Nephron (organoid): ENCODE measurements around the gene KRT6C.
"Not testable (repeated sequence)": the region's sequence is repeated elsewhere in the genome, so short reads cannot be mapped to it uniquely, and the experiment has no call there.

Experiments used
- H3K27ac Mint-ChIP-seq, 3 experiments: 2 replicates each; pipeline ENCODE4 v1.8.0; 2020; ENCODE audit warnings: mixed read lengths in 3 of 3, mild to moderate bottlenecking in 2 of 3, moderate library complexity in 1 of 3
- H3K27me3 Mint-ChIP-seq: 2 replicates; pipeline ENCODE4 v1.8.0; 2021; ENCODE audit warnings: low read depth, mild to moderate bottlenecking, moderate library complexity, mixed read lengths
- H3K36me3 Mint-ChIP-seq: 2 replicates; pipeline ENCODE4 v1.8.0; 2020; ENCODE audit warnings: low read depth, mixed read lengths
- H3K4me1 Mint-ChIP-seq: 2 replicates; pipeline ENCODE4 v1.8.0; 2020; ENCODE audit warnings: mixed read lengths
- H3K4me3 Mint-ChIP-seq, 3 experiments: 2 replicates each; pipeline ENCODE4 v1.8.0; 2020; ENCODE audit warnings: mild to moderate bottlenecking in 3 of 3, mixed read lengths in 3 of 3, moderate library complexity in 2 of 3
- H3K9me3 Mint-ChIP-seq: 2 replicates; pipeline ENCODE4 v1.8.0; 2020; ENCODE audit warnings: mixed read lengths
- TF ChIP-seq, protein P1 (sequence below), 3 experiments: fragments of 200-600 bp; sonication (generic); IDR thresholded peaks; one replicate each; pipeline ENCODE4 v1.5.0; 2021; ENCODE audit warnings: antibody characterized with exemption in 3 of 3; ENCODE audit not compliant: unreplicated experiment in 3 of 3

Gene KRT6C

DNA sequence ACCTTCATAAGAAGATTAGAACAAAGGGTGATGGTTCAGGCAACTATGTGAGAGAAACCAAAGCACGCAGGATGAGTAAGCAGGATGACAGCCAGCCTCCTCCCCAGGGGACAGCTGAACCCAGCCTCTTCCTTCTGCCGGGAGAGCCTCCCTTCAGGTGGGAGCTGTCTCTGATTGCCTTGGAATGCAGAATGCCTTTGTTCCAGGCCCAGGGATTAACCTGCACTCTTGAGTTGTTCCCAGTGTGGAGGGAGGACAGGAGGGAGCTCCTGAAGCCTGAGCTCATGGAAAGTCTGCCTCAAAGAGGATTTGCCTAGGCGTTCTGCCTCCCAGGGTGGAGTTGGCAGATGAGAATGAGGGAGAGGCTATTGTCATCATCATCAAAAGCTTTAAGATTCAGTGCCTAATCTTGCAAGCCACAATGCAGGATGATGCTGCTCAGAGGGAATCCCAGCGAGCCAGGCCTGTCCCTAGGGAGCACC is 23.0 kb upstream of the KRT6C start:
- Mint-ChIP-seq H3K9me3 (peaks cover 8% of the 10 kb centered on the region), H3K4me3 (no peak overlapping the region), H3K27ac (peak overlapping the region in 1 of 3 experiments; percentile 11), H3K36me3 (no peaks in the 10 kb centered on the region), H3K4me1 (peaks cover 19% of the 10 kb centered on the region), H3K27me3 (peaks cover 22% of the 10 kb centered on the region)
- TF ChIP-seq, protein P1, sequence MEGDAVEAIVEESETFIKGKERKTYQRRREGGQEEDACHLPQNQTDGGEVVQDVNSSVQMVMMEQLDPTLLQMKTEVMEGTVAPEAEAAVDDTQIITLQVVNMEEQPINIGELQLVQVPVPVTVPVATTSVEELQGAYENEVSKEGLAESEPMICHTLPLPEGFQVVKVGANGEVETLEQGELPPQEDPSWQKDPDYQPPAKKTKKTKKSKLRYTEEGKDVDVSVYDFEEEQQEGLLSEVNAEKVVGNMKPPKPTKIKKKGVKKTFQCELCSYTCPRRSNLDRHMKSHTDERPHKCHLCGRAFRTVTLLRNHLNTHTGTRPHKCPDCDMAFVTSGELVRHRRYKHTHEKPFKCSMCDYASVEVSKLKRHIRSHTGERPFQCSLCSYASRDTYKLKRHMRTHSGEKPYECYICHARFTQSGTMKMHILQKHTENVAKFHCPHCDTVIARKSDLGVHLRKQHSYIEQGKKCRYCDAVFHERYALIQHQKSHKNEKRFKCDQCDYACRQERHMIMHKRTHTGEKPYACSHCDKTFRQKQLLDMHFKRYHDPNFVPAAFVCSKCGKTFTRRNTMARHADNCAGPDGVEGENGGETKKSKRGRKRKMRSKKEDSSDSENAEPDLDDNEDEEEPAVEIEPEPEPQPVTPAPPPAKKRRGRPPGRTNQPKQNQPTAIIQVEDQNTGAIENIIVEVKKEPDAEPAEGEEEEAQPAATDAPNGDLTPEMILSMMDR (IDR thresholded peaks at IDR 0.05; ENCODE audit: unreplicated experiment in 3 of 3) = no peak

DNA sequence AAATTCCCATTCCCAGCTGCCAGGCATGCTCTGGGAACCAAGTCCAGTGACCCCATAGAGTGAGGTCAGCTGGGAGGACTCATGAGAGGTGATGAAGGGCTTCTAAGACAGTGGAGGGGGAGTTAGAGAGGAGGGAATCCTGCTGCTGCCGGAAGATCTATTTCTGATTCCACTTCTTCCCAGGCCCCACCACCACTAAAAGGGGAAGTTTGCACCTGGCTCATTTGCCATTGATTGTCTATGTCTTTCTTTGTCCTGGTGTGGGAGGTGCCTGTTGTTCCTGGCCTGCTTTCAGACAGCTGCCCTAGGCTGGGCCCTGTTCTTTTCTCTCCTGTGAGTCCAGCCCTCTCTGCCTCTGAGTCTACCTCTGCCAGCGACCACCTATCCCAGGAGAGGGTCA is 22.4 kb upstream of the KRT6C start:
- Mint-ChIP-seq H3K27ac (peak overlapping the region in 1 of 3 experiments; percentile 11), H3K27me3 (peaks cover 25% of the 10 kb centered on the region), H3K36me3 (no peaks in the 10 kb centered on the region), H3K9me3 (peaks cover 6% of the 10 kb centered on the region), H3K4me1 (peaks cover 19% of the 10 kb centered on the region), H3K4me3 (no peak overlapping the region)
- TF ChIP-seq, protein P1 (IDR thresholded peaks at IDR 0.05; ENCODE audit: unreplicated experiment in 3 of 3) = no peak

DNA sequence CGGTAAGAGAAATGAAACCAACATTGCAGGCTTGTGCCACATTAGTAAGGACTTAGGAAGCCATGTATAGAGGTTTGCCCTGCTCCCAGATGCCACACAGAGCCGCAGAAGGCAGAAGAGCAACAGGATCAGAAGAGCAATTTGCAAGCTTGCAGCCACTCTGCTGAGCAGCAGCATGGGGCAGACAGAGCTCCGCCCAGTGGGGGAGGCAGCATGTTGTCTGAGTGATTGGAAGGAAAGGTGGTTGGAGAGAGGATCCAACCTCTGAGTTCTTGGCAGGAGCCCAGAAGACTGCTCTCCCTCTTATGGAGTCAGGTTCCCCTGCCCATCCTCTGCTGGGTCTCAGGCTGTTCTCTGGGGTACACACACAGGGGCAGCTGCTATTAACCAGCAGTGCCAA is 21.8 kb upstream of the KRT6C start:
- peaks cover 19% of the 10 kb centered on the region for H3K4me1 Mint-ChIP-seq
- peaks cover 25% of the 10 kb centered on the region for H3K27me3 Mint-ChIP-seq
- no peak overlapping the region for H3K27ac Mint-ChIP-seq
- TF ChIP-seq, protein P1 (IDR thresholded peaks at IDR 0.05; ENCODE audit: unreplicated experiment in 3 of 3) = no peak
- H3K4me3 Mint-ChIP-seq = no peak overlapping the region
- H3K9me3 Mint-ChIP-seq = peaks cover 3% of the 10 kb centered on the region
- H3K36me3 Mint-ChIP-seq = no peaks in the 10 kb centered on the region

DNA sequence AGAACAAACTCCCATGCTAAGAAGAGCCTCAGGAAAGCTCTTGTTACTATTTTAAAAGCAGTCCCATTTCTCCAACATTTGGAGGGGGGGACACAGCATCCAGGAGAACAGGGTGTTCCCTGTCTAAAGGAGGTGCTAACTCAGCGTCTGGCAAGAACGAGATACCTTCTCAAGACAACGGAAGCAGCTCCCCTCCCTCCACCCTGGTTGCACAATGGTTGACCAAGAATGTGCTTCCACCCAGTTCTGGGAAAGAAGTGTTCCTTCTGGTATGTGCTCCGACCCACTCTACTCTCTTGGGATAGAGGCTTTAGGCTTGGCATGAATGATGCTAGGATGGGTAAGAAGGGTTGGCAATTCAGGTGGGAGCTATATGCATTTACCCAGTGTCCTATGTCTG is 20.9 kb upstream of the KRT6C start:
- Mint-ChIP-seq H3K9me3 (no peaks in the 10 kb centered on the region), H3K4me3 (no peak overlapping the region), H3K27ac (no peak overlapping the region), H3K4me1 (peaks cover 19% of the 10 kb centered on the region), H3K27me3 (peaks cover 25% of the 10 kb centered on the region), H3K36me3 (no peaks in the 10 kb centered on the region)
- TF ChIP-seq, protein P1 (IDR thresholded peaks at IDR 0.05; ENCODE audit: unreplicated experiment in 3 of 3) = no peak

DNA sequence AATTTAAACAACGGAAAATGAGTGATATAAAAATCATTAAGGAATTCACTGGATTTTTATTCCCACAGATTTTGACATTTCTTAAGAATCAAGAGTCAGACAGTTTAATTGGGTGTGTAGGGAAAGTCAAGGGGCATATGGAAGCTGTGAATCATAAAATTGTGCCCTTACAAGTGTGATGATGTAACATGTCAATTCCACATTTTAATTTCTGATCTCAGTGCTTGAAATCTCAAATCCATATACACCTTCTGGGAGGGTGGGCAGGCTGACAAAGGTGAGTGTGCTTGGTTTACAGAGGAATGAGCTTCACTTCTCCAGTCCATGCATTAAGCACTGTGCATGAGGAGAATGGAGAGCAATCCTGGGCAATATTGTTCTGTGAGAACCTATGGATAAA is 20.5 kb upstream of the KRT6C start:
- H3K9me3 Mint-ChIP-seq = no peaks in the 10 kb centered on the region
- TF ChIP-seq, protein P1 (IDR thresholded peaks at IDR 0.05; ENCODE audit: unreplicated experiment in 3 of 3) = no peak
- no peaks in the 10 kb centered on the region for H3K36me3 Mint-ChIP-seq
- peaks cover 26% of the 10 kb centered on the region for H3K27me3 Mint-ChIP-seq
- H3K27ac Mint-ChIP-seq = no peak overlapping the region
- peaks cover 19% of the 10 kb centered on the region for H3K4me1 Mint-ChIP-seq
- no peak overlapping the region for H3K4me3 Mint-ChIP-seq

DNA sequence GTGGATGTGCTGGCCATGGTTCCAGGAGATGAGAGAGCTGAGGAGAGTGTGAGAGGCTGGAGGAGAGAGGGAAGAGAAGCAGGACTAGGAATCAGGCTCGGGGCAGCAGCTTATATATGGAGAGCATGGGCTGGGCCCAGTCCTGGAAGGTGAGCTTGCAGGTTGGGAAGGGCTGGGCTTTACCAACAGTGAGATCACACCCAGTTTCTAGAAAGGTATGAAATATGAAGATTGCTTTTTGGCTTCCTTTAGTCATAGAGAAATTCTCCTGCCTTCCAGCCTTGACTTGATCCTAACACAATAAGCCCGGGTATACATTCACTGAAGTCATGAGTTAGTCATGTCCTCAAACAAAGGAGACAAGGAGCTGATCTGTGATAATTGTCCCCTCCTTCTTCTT is 19.6 kb upstream of the KRT6C start, which contains the start of gene KRT6A:
TSS of gene KRT6A (minus strand) at position 86 of the 400 bp plus-strand sequence. CDS start at position 17, 69 bp downstream.
- TF ChIP-seq, protein P1 (IDR thresholded peaks at IDR 0.05; ENCODE audit: unreplicated experiment in 3 of 3) = no peak
- H3K36me3 Mint-ChIP-seq = no peaks in the 10 kb centered on the region

DNA sequence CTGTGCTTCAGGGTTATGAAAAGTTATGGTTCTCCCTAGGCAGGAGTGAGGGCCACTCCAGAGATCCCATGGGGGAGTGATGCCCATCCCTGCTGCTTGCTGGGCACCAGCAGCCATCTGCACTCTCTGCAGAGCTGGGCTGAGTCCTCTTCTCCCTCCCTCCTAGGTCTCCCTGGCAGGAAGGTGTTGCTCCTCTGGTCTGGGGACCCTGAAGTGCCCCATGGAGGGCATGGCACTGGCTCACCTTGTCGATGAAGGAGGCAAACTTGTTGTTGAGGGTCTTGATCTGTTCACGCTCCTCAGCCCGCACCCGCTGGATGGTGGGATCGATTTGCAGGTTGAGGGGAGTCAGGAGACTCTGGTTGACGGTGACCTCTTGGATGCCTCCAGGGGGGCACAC is 18.8 kb upstream of the KRT6C start:
- H3K4me3 Mint-ChIP-seq, H3K27ac Mint-ChIP-seq, H3K36me3 Mint-ChIP-seq, H3K9me3 Mint-ChIP-seq: not testable (repeated sequence)
- Mint-ChIP-seq H3K27me3 (peaks cover 27% of the 10 kb centered on the region), H3K4me1 (peaks cover 19% of the 10 kb centered on the region)

More for the DNA sequence above, 19.6 kb upstream of the KRT6C start, which contains the start of gene KRT6A:
- peaks cover 19% of the 10 kb centered on the region for H3K4me1 Mint-ChIP-seq
- peaks cover 30% of the 10 kb centered on the region for H3K27me3 Mint-ChIP-seq
- H3K27ac Mint-ChIP-seq = no peak within 1 kb of the TSS
- no peaks in the 10 kb centered on the region for H3K9me3 Mint-ChIP-seq
- H3K4me3 Mint-ChIP-seq = no peak within 1 kb of the TSS

DNA sequence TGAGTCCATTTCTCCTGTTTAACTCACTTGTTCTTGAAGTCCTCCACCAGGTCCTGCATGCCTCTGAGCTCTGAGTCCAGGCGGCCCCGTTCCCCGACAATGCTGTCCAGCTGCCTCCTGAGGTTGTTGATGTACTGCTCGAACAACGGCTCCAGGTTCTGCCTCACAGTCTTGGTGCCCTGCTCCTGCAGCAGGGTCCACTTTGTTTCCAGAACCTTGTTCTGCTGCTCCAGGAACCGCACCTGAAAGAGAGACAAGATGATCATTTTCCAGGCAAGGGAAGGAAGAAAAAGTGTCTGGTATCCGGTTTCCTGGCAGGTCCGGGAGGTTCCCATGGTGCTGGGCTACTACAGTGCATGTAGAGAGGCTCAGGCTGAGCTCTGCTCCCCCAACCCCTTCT is 17.9 kb upstream of the KRT6C start:
- H3K4me3 Mint-ChIP-seq, H3K9me3 Mint-ChIP-seq, H3K27ac Mint-ChIP-seq, H3K36me3 Mint-ChIP-seq: not testable (repeated sequence)
- Mint-ChIP-seq H3K27me3 (peaks cover 29% of the 10 kb centered on the region), H3K4me1 (peaks cover 17% of the 10 kb centered on the region)
